Right lobe of liver (tissue), 6 donors: Measurements from ENCODE around the gene MAFB. TPM values are rescaled to one million over a fixed set of nuclear protein-coding genes. Genes with fewer than 3 reads are reported as not detected.

Source experiments
- ATAC-seq, 4 donors: fragments of 200-7000 bp; cut with Tn5 transposase; one replicate each; pipeline ENCODE4 v1.9.1; 2020; ENCODE audit warnings: mild to moderate bottlenecking in 4 of 4, moderate library complexity in 4 of 4
- DNase-seq, 3 donors: peaks; one replicate each; pipeline ENCODE4 v3.0.0-alpha.2; 2020
- H3K27ac ChIP-seq, 3 donors: fragments of 200-600 bp; one replicate each; pipeline ENCODE4 v1.8.0; 2022
- H3K27me3 ChIP-seq, 2 donors: fragments of 200-600 bp; one replicate each; pipeline ENCODE4 v1.8.0; 2022
- H3K36me3 ChIP-seq, 4 donors: fragments of 200-600 bp; sonication (generic) in 1 of 4; one replicate each; pipeline versions ENCODE4 v1.5.1 to v1.8.0; 2017 to 2022; ENCODE audit warnings: control low read depth in 1 of 4
- H3K4me1 ChIP-seq, 4 donors: fragments of 200-600 bp; sonication (generic) in 1 of 4; one replicate each; pipeline versions ENCODE4 v1.5.1 to v1.8.0; 2017 to 2022; ENCODE audit warnings: control low read depth in 1 of 4
- H3K4me3 ChIP-seq, 3 donors: fragments of 200-600 bp; one replicate each; pipeline ENCODE4 v1.8.0; 2022
- H3K9me3 ChIP-seq, 4 donors: fragments of 200-600 bp; sonication (generic) in 1 of 4; one replicate each; pipeline versions ENCODE4 v1.5.1 to v1.8.0; 2017 to 2022; ENCODE audit warnings: control low read depth in 1 of 4
- POLR2A ChIP-seq: fragments of 450-650 bp; IDR thresholded peaks from one replicate; pipeline ENCODE4 v1.6.1; 2017; ENCODE audit warnings: antibody characterized with exemption, mild to moderate bottlenecking
- WGBS: methylation state at CpG from one replicate; pipeline ENCODE4 v1.1.6; 2018; ENCODE audit warnings: low coverage, low lambda C conversion rate; ENCODE audit not compliant: insufficient coverage; ENCODE audit errors: missing lambda C conversion rate; 5-methylcytosine and 5-hydroxymethylcytosine counted together
- intact Hi-C, 2 donors: fragments of 100-400 bp; cut with DNase I; formaldehyde crosslinking; loops; one replicate each; pipeline versions ENCODE4 v1.11.2 to v1.14.1; 2022
- total RNA-seq, 6 experiments: library from RNA; depleted of rRNA in 2 of 6; stranded (reverse); fragments of >200 nt in 2 of 6; fragmentation: NEBNext Ultra II Directional in 3 of 6; extraction: Animal tissue kit (Norgen Biotek cat#: 25700) in 3 of 6; gene quantifications; one replicate each; pipeline versions ENCODE4 v1.1.0 to v1.2.4, GENCODE V29; 2016 to 2023
- TF ChIP-seq, protein P1 (sequence below), 4 donors: fragments of 200-600 bp in 3 of 4; fragments of 450-650 bp in 1 of 4; IDR thresholded peaks; one replicate each; pipeline versions ENCODE4 v1.5.1 to v1.8.0; 2016 to 2022; ENCODE audit warnings: antibody characterized with exemption in 4 of 4, mild to moderate bottlenecking in 2 of 4
- donor health status: DM: no; HTN: yes; CAD: no.
- donor health status: DM: no; HTN: no; CAD: no.
- donor health status: DM: no; HTN: no; CAD: no.
- donor health status: DM: no; HTN: yes; CAD: no.
- donor health status: DM: no; HTN: yes; CAD: no.

The MAFB gene
- total RNA-seq, 6 experiments from 2014 or later: 16.6 to 32.3 (median 22.5) TPM

DNA sequence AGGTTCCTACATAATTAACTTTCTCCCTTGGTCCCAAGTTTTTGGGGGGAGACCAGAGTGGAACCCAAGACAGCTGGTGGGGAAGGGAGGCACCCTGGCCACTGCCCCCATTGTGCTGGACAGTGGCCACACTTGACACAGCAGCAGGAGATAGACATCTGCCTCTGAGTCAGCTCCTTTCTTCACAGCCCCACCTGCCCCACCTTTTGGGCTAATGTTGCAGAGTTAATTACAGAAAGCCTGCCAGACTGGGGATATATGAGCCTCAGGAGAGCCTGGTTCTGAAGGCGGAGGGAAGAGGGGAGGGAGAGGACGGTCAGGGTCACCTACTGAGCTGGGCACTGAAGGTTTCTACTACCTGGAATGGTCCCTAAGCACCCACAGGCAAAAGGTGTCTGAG lies 50.6 kb downstream of the MAFB start:
- Histone ChIP-seq H3K4me1 (peaks cover 0 to 21% (median 3%) of the 10 kb centered on the region in 4 donors), H3K9me3 (no peaks in the 10 kb centered on the region), H3K27me3 (no peaks in the 10 kb centered on the region), H3K27ac (no peak overlapping the region), H3K36me3 (no peaks in the 10 kb centered on the region), H3K4me3 (no peak overlapping the region)
- TF ChIP-seq, protein P1, sequence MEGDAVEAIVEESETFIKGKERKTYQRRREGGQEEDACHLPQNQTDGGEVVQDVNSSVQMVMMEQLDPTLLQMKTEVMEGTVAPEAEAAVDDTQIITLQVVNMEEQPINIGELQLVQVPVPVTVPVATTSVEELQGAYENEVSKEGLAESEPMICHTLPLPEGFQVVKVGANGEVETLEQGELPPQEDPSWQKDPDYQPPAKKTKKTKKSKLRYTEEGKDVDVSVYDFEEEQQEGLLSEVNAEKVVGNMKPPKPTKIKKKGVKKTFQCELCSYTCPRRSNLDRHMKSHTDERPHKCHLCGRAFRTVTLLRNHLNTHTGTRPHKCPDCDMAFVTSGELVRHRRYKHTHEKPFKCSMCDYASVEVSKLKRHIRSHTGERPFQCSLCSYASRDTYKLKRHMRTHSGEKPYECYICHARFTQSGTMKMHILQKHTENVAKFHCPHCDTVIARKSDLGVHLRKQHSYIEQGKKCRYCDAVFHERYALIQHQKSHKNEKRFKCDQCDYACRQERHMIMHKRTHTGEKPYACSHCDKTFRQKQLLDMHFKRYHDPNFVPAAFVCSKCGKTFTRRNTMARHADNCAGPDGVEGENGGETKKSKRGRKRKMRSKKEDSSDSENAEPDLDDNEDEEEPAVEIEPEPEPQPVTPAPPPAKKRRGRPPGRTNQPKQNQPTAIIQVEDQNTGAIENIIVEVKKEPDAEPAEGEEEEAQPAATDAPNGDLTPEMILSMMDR (IDR thresholded peaks at IDR 0.05): no peak
- no peak for TF ChIP-seq POLR2A
- no peak for ATAC-seq
- intact Hi-C loops: no loop called here
- DNase-seq: peak in 1 of 3 donors; percentile 21
- WGBS: 92% methylated on average over 2 of the region's 2 CpGs

DNA sequence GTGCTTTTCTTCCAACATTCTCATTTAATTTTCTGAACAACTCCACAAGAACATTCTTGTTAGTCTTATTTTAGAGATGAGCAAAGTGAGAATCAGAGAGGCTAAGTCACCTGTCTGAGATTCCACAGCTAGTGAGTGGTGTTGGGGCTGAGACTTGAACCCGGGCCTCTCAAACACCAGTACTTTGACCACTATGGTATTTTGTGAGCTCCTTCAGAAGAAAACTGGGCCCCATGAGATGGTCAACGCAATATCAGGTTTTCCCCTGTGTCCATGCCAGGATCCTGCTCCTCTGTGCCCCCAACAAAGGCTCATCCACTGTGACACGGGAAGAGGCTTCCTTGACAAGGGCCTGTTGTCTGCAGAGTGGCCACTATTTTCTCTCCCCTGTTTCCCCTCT lies 51.9 kb downstream of the MAFB start:
- no peak for ATAC-seq

GRCh38 chr20:40636486-40636885 lies 52.5 kb downstream of the MAFB start:
- no peaks in the 10 kb centered on the region for H3K9me3 ChIP-seq
- intact Hi-C loops: no loop called here
- no peak overlapping the region for H3K27ac ChIP-seq
- ATAC-seq (no peak), DNase-seq (peak in 1 of 3 donors; percentile 20)
- 80% methylated on average over 1 of the region's 2 CpGs for WGBS
- no peak overlapping the region for H3K4me3 ChIP-seq
- no peaks in the 10 kb centered on the region for H3K36me3 ChIP-seq
- no peaks in the 10 kb centered on the region for H3K27me3 ChIP-seq
- TF ChIP-seq POLR2A: no peak
- TF ChIP-seq, protein P1 (IDR thresholded peaks at IDR 0.05): no peak
- H3K4me1 ChIP-seq: peaks cover 0 to 24% (median 3%) of the 10 kb centered on the region in 4 donors

More for the DNA sequence above, 51.9 kb downstream of the MAFB start:
- no peaks in the 10 kb centered on the region for H3K36me3 ChIP-seq
- H3K27me3 ChIP-seq: no peaks in the 10 kb centered on the region
- H3K9me3 ChIP-seq: no peaks in the 10 kb centered on the region
- H3K4me1 ChIP-seq: peaks cover 0 to 29% (median 3%) of the 10 kb centered on the region in 4 donors
- intact Hi-C loops: no loop called here
- no peak for TF ChIP-seq POLR2A
- TF ChIP-seq, protein P1 (IDR thresholded peaks at IDR 0.05): no peak
- peak in 1 of 3 donors; percentile 21 for DNase-seq
- 94% methylated on average over 3 of the region's 3 CpGs for WGBS
- no peak overlapping the region for H3K27ac ChIP-seq
- no peak overlapping the region for H3K4me3 ChIP-seq

GRCh38 chr20:40635971-40636370 lies 53.1 kb downstream of the MAFB start:
- no peak for DNase-seq
- Histone ChIP-seq H3K9me3 (no peaks in the 10 kb centered on the region), H3K27ac (no peak overlapping the region), H3K36me3 (no peaks in the 10 kb centered on the region), H3K27me3 (no peaks in the 10 kb centered on the region), H3K4me3 (no peak overlapping the region), H3K4me1 (peaks cover 0 to 24% (median 3%) of the 10 kb centered on the region in 4 donors)
- ATAC-seq: no peak
- TF ChIP-seq, protein P1 (IDR thresholded peaks at IDR 0.05): no peak
- no peak for TF ChIP-seq POLR2A
- intact Hi-C loops: no loop called here
